Thymus (tissue), 14 donors: ENCODE results near the gene DDIAS. TPM values are rescaled to one million over a fixed set of nuclear protein-coding genes. Genes with fewer than 3 reads are reported as not detected.
"Not testable (repeated sequence)": the region's sequence is repeated elsewhere in the genome, so short reads cannot be mapped to it uniquely, and the experiment has no call there.

Experiments
- DNase-seq, 9 donors: peaks; one replicate each; pipeline ENCODE4 v3.0.0-alpha.2; 2013; ENCODE audit warnings: low spot score in 9 of 9, low read depth in 6 of 9, missing footprints in 1 of 9
- H3K27ac ChIP-seq, 2 donors: one replicate each; pipeline ENCODE4 v1.5.1; 2013; ENCODE audit warnings: control low read depth in 1 of 2, low read depth in 1 of 2, low read length in 1 of 2, mild to moderate bottlenecking in 1 of 2, moderate library complexity in 1 of 2
- H3K27me3 ChIP-seq, 2 donors: one replicate each; pipeline ENCODE4 v1.5.1; 2013; ENCODE audit warnings: low read length in 1 of 2; ENCODE audit not compliant: control insufficient read depth in 2 of 2, insufficient read depth in 1 of 2
- H3K36me3 ChIP-seq, 2 donors: one replicate each; pipeline ENCODE4 v1.5.1; 2013; ENCODE audit warnings: low read length in 1 of 2, mild to moderate bottlenecking in 1 of 2, moderate library complexity in 1 of 2; ENCODE audit not compliant: control insufficient read depth in 2 of 2, insufficient read depth in 2 of 2
- H3K4me1 ChIP-seq, 2 donors: one replicate each; pipeline ENCODE4 v1.5.1; 2013; ENCODE audit warnings: low read length in 2 of 2; ENCODE audit not compliant: control insufficient read depth in 2 of 2, insufficient read depth in 2 of 2
- H3K4me3 ChIP-seq, 2 donors: one replicate each; pipeline ENCODE4 v1.5.1; 2013; ENCODE audit warnings: low read length in 2 of 2, control low read depth in 1 of 2, mild to moderate bottlenecking in 1 of 2
- H3K9me3 ChIP-seq, 2 donors: one replicate each; pipeline ENCODE4 v1.5.1; 2013; ENCODE audit warnings: low read length in 1 of 2, mild to moderate bottlenecking in 1 of 2; ENCODE audit not compliant: control insufficient read depth in 2 of 2, insufficient read depth in 1 of 2
- WGBS: extraction: QIAGEN DNeasy Blood & Tissue Kit; methylation state at CpG from one replicate; pipeline ENCODE4 v1.1.7; 2013; 5-methylcytosine and 5-hydroxymethylcytosine counted together
- long read RNA-seq, 10 donors: transcript quantifications; one replicate each; lab custom pipeline, GENCODE V29; 2026
- polyA plus RNA-seq: library from polyadenylated mRNA; stranded (reverse); fragments of 200-250 nt; gene quantifications from one replicate; pipeline ENCODE4 v1.2.3, GENCODE V29; 2013
- total RNA-seq: library from RNA; stranded (reverse); fragments of 120-200 nt; gene quantifications from one replicate; pipeline ENCODE4 v1.2.4, GENCODE V29; 2013
- donor health status: healthy.

Gene DDIAS, protein sequence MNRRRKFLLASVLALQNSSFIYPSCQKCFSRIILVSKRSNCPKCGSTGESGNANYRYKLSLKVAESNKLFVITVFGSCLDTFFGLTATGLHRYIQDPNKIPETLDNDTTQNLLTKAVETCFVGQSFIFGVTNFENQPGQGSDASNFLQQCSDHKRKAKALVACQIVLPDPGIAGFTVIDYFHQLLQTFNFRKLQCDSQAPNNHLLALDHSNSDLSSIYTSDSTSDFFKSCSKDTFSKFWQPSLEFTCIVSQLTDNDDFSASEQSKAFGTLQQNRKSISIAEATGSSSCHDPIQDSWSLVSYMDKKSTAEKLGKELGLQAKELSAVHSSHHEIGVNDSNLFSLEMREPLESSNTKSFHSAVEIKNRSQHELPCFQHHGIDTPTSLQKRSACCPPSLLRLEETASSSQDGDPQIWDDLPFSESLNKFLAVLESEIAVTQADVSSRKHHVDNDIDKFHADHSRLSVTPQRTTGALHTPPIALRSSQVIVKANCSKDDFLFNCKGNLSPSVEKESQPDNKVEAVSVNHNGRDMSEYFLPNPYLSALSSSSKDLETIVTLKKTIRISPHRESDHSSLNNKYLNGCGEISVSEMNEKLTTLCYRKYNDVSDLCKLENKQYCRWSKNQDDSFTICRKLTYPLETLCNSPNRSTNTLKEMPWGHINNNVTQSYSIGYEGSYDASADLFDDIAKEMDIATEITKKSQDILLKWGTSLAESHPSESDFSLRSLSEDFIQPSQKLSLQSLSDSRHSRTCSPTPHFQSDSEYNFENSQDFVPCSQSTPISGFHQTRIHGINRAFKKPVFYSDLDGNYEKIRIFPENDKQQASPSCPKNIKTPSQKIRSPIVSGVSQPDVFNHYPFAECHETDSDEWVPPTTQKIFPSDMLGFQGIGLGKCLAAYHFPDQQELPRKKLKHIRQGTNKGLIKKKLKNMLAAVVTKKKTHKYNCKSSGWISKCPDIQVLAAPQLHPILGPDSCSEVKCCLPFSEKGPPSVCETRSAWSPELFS
- 8.1 TPM for total RNA-seq
- polyA plus RNA-seq: 2.3 TPM
- long read RNA-seq, donor 1: 0 reads
- long read RNA-seq, donor 2: 0 reads
- long read RNA-seq, donor 3, transcript DDIAS-211 (6 exons, 3,533 nt): major isoform, 5 of 9 reads
- long read RNA-seq, donor 3, partial matches to known transcripts: 0 of 9 reads
- long read RNA-seq, donor 3, other reads (novel, unspliced or antisense): 0 of 9 reads
- long read RNA-seq, donor 4, partial matches to known transcripts: 0 of 2 reads
- long read RNA-seq, donor 4, other reads (novel, unspliced or antisense): 0 of 2 reads
- long read RNA-seq, donor 5, partial matches to known transcripts: 0 of 3 reads
- long read RNA-seq, donor 5, other reads (novel, unspliced or antisense): 0 of 3 reads
- long read RNA-seq, donor 6, partial matches to known transcripts: 0 of 4 reads
- long read RNA-seq, donor 6, other reads (novel, unspliced or antisense): 0 of 4 reads
- long read RNA-seq, donor 7, partial matches to known transcripts: 0 of 3 reads
- long read RNA-seq, donor 7, other reads (novel, unspliced or antisense): 0 of 3 reads
- long read RNA-seq, donor 8: 0 reads
- long read RNA-seq, donor 9, partial matches to known transcripts: 0 of 1 reads
- long read RNA-seq, donor 9, other reads (novel, unspliced or antisense): 0 of 1 reads
- long read RNA-seq, donor 10, partial matches to known transcripts: 0 of 3 reads
- long read RNA-seq, donor 10, other reads (novel, unspliced or antisense): 0 of 3 reads

DNA sequence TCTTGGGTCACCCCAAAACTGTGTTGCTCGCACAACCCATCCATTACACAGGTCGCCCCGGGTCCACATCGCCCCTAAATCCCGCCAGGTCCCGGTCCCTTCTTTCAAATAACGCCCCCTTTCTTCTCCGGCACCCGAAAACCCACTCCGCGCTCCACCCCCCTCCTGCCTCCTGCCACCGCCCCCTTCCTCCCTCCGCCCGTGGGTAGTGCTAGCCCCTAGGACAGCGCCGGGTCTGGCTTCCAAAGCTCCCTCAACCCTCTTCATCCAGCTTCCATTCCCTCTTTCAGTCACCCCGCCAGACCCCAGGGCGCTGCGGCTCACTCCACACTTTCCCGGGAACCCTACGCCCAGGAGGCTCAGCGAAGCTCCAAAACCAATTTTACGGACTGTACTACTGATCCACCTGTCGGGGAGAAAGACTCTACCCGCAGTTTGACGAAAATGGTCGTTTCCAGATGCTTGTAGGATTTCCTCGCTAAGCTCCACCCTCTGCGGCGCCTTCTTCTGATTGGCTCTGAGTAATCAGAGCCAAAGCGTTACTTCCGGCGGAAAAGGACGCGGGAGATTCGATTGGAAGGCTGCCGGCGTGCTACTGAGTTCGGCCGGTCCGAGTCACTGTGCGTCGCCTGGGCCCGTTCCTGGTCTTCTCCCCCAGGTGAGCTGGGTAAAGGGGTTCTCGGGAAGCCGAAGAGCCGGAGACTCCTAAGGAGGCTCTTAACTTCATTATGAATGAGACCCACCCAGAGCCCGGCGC lies at the start of gene DDIAS:
DDIAS (plus strand) TSS at position 572 of the 757 bp plus-strand sequence. CDS start 13,003 bp downstream, outside the sequence.
- WGBS: under 1% methylated on average over 49 of the region's 49 CpGs

DNA sequence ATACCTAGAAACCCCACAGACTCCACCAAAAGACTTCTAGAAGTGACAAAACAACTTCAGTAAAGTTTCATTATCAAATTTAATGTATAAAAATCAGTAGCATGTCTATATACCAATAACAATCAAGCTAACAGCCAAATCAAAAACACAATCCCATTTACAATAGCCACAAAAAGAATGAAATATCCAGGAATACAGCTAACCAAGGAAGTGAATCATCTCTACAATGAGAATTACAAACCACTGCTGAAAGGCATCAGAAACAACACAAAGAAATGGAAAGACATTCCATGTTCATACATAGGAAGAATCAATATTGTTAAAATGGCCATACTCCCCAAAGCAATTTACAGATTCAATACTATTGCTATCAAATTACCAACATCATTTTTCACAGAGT lies 47.3 kb upstream of the DDIAS start:
- no peaks in the 10 kb centered on the region for H3K36me3 ChIP-seq
- DNase-seq: no peak
- no peaks in the 10 kb centered on the region for H3K27me3 ChIP-seq
- H3K27ac ChIP-seq: no peak overlapping the region
- no peaks in the 10 kb centered on the region for H3K9me3 ChIP-seq
- H3K4me1 ChIP-seq: no peaks in the 10 kb centered on the region
- no peak overlapping the region for H3K4me3 ChIP-seq

More for the DNA sequence above, at the start of gene DDIAS:
- Histone ChIP-seq H3K4me3 (peak within 1 kb of the TSS; percentile 59 to 74), H3K4me1 (peaks cover 15 to 22% of the 10 kb centered on the region in 2 donors), H3K27ac (peak within 1 kb of the TSS; percentile 95 to 96), H3K9me3 (no peaks in the 10 kb centered on the region), H3K36me3 (no peaks in the 10 kb centered on the region), H3K27me3 (no peaks in the 10 kb centered on the region)
- peak; percentile 93 to 99 (median 97) for DNase-seq

DNA sequence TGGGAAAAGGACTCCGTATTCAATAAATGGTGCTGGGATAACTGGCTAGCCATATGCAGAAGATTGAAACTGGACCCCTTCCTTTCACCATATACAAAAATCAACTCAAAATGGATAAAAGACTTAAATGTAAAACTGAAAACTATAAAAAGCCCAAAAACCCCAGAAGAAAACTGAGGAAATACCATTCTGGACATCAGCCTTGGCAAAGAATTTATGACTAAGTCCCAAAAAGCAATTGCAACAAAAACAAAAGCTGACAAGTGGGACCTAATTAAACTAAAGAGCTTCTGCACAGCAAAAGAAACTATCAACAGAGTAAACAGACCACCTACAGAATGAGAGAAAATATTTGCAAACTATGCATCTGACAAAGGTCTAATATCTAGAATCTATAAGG lies 46.6 kb upstream of the DDIAS start:
- 98% methylated on average over 1 of the region's 1 CpG for WGBS
- H3K27me3 ChIP-seq, H3K27ac ChIP-seq, H3K36me3 ChIP-seq, H3K4me1 ChIP-seq, DNase-seq, H3K4me3 ChIP-seq, H3K9me3 ChIP-seq: not testable (repeated sequence)

DNA sequence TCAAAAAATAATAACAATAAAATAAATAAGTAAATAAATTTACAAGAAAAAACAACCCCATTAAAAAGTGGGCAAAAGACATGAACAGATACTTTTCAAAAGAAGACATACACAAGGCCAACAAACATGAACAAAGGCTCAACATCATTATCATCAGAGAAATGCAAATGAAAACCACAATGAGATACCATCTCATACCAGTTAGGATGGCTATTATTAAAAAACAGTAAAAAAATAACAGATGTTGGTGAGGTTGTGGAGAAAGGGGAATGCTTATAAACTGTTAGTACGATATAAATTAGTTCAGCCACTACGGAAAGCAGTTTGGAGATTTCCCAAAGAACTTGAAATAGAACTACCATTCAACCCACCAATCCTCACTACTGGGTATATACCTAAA lies 45.9 kb upstream of the DDIAS start:
- Histone ChIP-seq H3K9me3 (no peaks in the 10 kb centered on the region), H3K4me1 (no peaks in the 10 kb centered on the region), H3K4me3 (no peak overlapping the region), H3K27me3 (no peaks in the 10 kb centered on the region), H3K27ac (no peak overlapping the region), H3K36me3 (no peaks in the 10 kb centered on the region)
- no peak for DNase-seq
- over 99% methylated on average over 2 of the region's 2 CpGs for WGBS

DNA sequence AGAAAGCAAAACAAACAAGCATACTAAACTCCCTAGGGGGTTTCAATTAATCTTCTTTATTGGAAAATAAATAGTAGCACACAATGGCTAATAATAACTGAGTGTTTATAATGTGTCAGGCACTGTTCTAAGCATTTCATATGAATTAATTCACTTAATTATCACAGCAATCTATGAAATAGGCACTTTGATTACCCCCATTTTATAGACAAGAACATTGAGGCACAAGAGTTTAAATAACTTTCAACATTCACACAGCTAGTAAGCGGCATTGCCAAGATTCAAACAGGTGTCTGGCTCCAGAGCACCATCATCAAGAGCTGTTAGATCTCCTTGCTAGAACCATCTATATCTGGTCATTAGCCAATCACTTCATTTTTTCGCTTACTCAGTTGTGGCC lies 44.4 kb upstream of the DDIAS start:
- H3K36me3 ChIP-seq: no peaks in the 10 kb centered on the region
- H3K4me1 ChIP-seq: no peaks in the 10 kb centered on the region
- H3K27ac ChIP-seq: no peak overlapping the region
- DNase-seq: no peak
- H3K27me3 ChIP-seq: no peaks in the 10 kb centered on the region
- WGBS: 97% methylated on average over 2 of the region's 2 CpGs
- no peak overlapping the region for H3K4me3 ChIP-seq
- no peaks in the 10 kb centered on the region for H3K9me3 ChIP-seq

DNA sequence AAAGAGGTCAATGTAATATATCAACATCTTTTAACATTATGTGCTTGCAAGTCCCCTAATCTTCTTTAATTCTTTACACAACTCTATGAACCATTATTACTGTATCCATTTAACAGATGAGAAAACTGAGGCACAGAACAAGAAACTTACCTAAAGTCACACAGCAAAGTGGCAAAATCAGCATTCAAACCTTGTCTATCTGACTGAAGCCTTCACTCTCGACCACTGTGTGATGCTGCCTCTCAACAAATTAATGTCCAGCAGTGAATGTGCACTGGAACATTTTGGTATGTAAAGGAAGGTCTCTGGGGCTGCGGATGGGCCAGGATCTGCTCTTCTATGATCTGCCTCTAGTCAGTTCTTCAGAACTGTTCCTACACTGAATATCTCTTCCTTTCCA lies 43.4 kb upstream of the DDIAS start:
- WGBS: 97% methylated on average over 2 of the region's 2 CpGs
- no peaks in the 10 kb centered on the region for H3K4me1 ChIP-seq
- no peak overlapping the region for H3K27ac ChIP-seq

DNA sequence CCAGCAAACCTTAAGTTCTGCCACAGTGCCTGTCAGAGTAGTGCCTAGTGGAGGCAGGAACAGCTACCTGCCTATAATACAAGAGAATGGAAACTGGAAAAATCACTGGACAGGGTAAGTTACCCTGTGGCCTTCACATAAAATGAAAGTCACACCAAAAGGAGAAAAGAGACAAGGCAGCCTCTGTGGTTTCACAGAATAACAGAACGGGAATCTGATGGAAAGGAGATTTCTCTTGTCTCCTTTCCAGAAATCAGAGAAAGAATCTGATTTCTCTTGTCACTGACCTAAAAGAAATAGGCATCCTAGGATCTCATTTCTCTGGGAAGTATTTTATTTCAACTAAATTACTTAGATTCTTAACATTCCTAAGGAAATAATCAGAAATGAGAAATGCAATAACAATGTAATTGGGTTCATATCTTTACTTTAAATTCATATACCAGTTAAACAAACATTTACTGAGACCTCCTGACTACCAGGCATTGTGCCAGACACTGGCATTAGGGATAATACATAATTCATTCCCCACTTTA lies 42.9 kb upstream of the DDIAS start:
- no peak for DNase-seq
- no peak overlapping the region for H3K4me3 ChIP-seq
- H3K27ac ChIP-seq: no peak overlapping the region
- 39% methylated on average over 1 of the region's 1 CpG for WGBS
- H3K36me3 ChIP-seq: no peaks in the 10 kb centered on the region
- no peaks in the 10 kb centered on the region for H3K4me1 ChIP-seq
- H3K27me3 ChIP-seq: no peaks in the 10 kb centered on the region
- no peaks in the 10 kb centered on the region for H3K9me3 ChIP-seq

More for the DNA sequence above, 43.4 kb upstream of the DDIAS start:
- Histone ChIP-seq H3K9me3 (no peaks in the 10 kb centered on the region), H3K4me3 (no peak overlapping the region), H3K27me3 (no peaks in the 10 kb centered on the region), H3K36me3 (no peaks in the 10 kb centered on the region)
- DNase-seq: no peak
